Panc1 (cell line): Measurements from ENCODE around the gene PAFAH1B2.

ENCODE experiments used
- POLR2AphosphoS5 ChIP-seq: IDR thresholded peaks from 2 replicates; pipeline ENCODE4 v1.6.1; 2012; ENCODE audit warnings: mild to moderate bottlenecking, low read depth, low read length, moderate library complexity
- SIN3A ChIP-seq: IDR thresholded peaks from 2 replicates; pipeline ENCODE4 v1.6.1; 2012; ENCODE audit warnings: low read depth, mild to moderate bottlenecking, low read length, moderate library complexity, borderline replicate concordance; ENCODE audit not compliant: insufficient read depth
- TCF7L2 ChIP-seq: IDR thresholded peaks from 2 replicates; pipeline ENCODE4 v1.6.1; 2011; ENCODE audit warnings: mild to moderate bottlenecking, low read depth, low read length, inconsistent platforms
- TF ChIP-seq, protein P1 (sequence below): fragments of 450-650 bp; IDR thresholded peaks from 2 replicates; pipeline ENCODE4 v1.5.1; 2017; ENCODE audit warnings: mild to moderate bottlenecking
- TF ChIP-seq, protein P2 (sequence below), 2 experiments: IDR thresholded peaks; 2 replicates each; pipeline ENCODE4 v1.6.1; 2011 to 2012; ENCODE audit warnings: low read depth in 2 of 2, control low read depth in 1 of 2, low read length in 1 of 2, mild to moderate bottlenecking in 1 of 2, moderate library complexity in 1 of 2; ENCODE audit not compliant: insufficient read depth in 1 of 2

DNA sequence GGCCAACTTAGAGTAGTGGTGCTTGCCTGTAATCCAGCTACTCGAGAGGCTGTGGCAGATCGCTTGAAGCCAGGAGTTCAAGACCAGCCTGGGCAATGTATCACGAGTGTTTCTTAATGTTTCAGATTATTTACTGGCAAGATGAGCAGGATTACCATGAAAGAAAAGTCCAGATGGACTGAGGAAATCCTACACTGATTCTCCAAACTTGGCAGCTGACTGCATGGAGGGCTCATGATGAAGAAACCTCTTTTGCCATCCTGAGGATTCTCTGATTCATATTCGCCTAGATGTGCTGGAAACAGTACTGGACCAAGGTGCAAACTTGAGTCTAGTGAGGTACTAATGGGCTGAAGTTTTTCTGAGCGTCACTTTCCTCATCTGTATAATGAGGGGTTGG, 31.7 kb downstream of the PAFAH1B2 start:
- TF ChIP-seq, protein P1, sequence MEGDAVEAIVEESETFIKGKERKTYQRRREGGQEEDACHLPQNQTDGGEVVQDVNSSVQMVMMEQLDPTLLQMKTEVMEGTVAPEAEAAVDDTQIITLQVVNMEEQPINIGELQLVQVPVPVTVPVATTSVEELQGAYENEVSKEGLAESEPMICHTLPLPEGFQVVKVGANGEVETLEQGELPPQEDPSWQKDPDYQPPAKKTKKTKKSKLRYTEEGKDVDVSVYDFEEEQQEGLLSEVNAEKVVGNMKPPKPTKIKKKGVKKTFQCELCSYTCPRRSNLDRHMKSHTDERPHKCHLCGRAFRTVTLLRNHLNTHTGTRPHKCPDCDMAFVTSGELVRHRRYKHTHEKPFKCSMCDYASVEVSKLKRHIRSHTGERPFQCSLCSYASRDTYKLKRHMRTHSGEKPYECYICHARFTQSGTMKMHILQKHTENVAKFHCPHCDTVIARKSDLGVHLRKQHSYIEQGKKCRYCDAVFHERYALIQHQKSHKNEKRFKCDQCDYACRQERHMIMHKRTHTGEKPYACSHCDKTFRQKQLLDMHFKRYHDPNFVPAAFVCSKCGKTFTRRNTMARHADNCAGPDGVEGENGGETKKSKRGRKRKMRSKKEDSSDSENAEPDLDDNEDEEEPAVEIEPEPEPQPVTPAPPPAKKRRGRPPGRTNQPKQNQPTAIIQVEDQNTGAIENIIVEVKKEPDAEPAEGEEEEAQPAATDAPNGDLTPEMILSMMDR: no peak
- TF ChIP-seq SIN3A: no peak
- no peak for TF ChIP-seq POLR2AphosphoS5
- TF ChIP-seq, protein P2, sequence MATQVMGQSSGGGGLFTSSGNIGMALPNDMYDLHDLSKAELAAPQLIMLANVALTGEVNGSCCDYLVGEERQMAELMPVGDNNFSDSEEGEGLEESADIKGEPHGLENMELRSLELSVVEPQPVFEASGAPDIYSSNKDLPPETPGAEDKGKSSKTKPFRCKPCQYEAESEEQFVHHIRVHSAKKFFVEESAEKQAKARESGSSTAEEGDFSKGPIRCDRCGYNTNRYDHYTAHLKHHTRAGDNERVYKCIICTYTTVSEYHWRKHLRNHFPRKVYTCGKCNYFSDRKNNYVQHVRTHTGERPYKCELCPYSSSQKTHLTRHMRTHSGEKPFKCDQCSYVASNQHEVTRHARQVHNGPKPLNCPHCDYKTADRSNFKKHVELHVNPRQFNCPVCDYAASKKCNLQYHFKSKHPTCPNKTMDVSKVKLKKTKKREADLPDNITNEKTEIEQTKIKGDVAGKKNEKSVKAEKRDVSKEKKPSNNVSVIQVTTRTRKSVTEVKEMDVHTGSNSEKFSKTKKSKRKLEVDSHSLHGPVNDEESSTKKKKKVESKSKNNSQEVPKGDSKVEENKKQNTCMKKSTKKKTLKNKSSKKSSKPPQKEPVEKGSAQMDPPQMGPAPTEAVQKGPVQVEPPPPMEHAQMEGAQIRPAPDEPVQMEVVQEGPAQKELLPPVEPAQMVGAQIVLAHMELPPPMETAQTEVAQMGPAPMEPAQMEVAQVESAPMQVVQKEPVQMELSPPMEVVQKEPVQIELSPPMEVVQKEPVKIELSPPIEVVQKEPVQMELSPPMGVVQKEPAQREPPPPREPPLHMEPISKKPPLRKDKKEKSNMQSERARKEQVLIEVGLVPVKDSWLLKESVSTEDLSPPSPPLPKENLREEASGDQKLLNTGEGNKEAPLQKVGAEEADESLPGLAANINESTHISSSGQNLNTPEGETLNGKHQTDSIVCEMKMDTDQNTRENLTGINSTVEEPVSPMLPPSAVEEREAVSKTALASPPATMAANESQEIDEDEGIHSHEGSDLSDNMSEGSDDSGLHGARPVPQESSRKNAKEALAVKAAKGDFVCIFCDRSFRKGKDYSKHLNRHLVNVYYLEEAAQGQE (IDR thresholded peaks at IDR 0.05; ENCODE audit: insufficient read depth in 1 of 2, low read depth in 2 of 2, low read length in 1 of 2): no peak
- no peak for TF ChIP-seq TCF7L2
